ENCODE data around the gene GNAZ. TPM values are rescaled to one million over a fixed set of nuclear protein-coding genes. Genes with fewer than 3 reads are reported as not detected.

Gene GNAZ
- total and polyA plus RNA-seq, 4 donors = 0.21 to 2.2 (median 0.38) TPM

GRCh38 chr22:23113847-23114720 is 43.8 kb downstream of the GNAZ start:
- 91% methylated on average over 18 of the region's 18 CpGs for WGBS
- Histone ChIP-seq H3K36me3 (ENCODE audit: control insufficient read depth in 4 of 4, insufficient read depth in 3 of 4, low read depth in 1 of 4, low read length in 3 of 4) (no peaks in the 10 kb centered on the region), H3K4me1 (ENCODE audit: control insufficient read depth in 4 of 4, insufficient read depth in 4 of 4, low read length in 3 of 4) (peaks cover 0 to 4% (median 0%) of the 10 kb centered on the region in 4 donors), H3K9ac (ENCODE audit: low read depth in 1 of 2, low read length in 2 of 2) (no peak overlapping the region), H3K27ac (ENCODE audit: low read depth in 1 of 2, low read length in 2 of 2) (no peak overlapping the region), H3K9me3 (ENCODE audit: control insufficient read depth in 4 of 4, low read length in 3 of 4) (no peaks in the 10 kb centered on the region), H3K4me3 (ENCODE audit: low read depth in 1 of 3, low read length in 3 of 3) (no peak overlapping the region), H3K27me3 (ENCODE audit: control insufficient read depth in 4 of 4, insufficient read depth in 4 of 4, low read length in 3 of 4) (no peaks in the 10 kb centered on the region)
- no peak for DNase-seq (ENCODE audit: low spot score)
- TF ChIP-seq, protein P1, sequence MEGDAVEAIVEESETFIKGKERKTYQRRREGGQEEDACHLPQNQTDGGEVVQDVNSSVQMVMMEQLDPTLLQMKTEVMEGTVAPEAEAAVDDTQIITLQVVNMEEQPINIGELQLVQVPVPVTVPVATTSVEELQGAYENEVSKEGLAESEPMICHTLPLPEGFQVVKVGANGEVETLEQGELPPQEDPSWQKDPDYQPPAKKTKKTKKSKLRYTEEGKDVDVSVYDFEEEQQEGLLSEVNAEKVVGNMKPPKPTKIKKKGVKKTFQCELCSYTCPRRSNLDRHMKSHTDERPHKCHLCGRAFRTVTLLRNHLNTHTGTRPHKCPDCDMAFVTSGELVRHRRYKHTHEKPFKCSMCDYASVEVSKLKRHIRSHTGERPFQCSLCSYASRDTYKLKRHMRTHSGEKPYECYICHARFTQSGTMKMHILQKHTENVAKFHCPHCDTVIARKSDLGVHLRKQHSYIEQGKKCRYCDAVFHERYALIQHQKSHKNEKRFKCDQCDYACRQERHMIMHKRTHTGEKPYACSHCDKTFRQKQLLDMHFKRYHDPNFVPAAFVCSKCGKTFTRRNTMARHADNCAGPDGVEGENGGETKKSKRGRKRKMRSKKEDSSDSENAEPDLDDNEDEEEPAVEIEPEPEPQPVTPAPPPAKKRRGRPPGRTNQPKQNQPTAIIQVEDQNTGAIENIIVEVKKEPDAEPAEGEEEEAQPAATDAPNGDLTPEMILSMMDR (IDR thresholded peaks at IDR 0.05; ENCODE audit: low read depth, low read length, missing input control) = no peak
- TF ChIP-seq RAD21 (IDR thresholded peaks at IDR 0.05) (no peak), YY1 (IDR thresholded peaks at IDR 0.05) (no peak), FOXA1 (IDR thresholded peaks at IDR 0.05) (no peak), HNF4A (conservative IDR thresholded peaks at IDR 0.05) (no peak), EGR1 (IDR thresholded peaks at IDR 0.05; ENCODE audit: low read depth in 2 of 2) (no peak), ZBTB33 (IDR thresholded peaks at IDR 0.05) (no peak), FOXA2 (IDR thresholded peaks at IDR 0.05) (no peak), REST (IDR thresholded peaks at IDR 0.05) (no peak), JUND (IDR thresholded peaks at IDR 0.05) (no peak), TAF1 (conservative IDR thresholded peaks at IDR 0.05) (no peak), RXRA (IDR thresholded peaks at IDR 0.05) (no peak), HNF4G (IDR thresholded peaks at IDR 0.05) (no peak), NR2F2 (IDR thresholded peaks at IDR 0.05) (no peak), MAX (IDR thresholded peaks at IDR 0.05) (no peak), GABPA (IDR thresholded peaks at IDR 0.05 in 1 of 2, conservative IDR thresholded peaks at IDR 0.05 in 1 of 2) (no peak), SP1 (IDR thresholded peaks at IDR 0.05) (no peak)
- TF ChIP-seq, protein P2, sequence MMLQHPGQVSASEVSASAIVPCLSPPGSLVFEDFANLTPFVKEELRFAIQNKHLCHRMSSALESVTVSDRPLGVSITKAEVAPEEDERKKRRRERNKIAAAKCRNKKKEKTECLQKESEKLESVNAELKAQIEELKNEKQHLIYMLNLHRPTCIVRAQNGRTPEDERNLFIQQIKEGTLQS (IDR thresholded peaks at IDR 0.05) = no peak
